ENCODE data around the gene OR8B4. TPM values are rescaled to one million over a fixed set of nuclear protein-coding genes. Genes with fewer than 3 reads are reported as not detected.
"Not testable (repeated sequence)": the region's sequence is repeated elsewhere in the genome, so short reads cannot be mapped to it uniquely, and the experiment has no call there.

Gene OR8B4
- total RNA-seq, 1 donor from 2014 or later: not detected

GRCh38 chr11:124421043-124421442 is 3.6 kb downstream of the OR8B4 start:
- intact Hi-C loops (cut with DNase I): no loop called here

GRCh38 chr11:124415356-124415923 is 9.2 kb downstream of the OR8B4 start:
- intact Hi-C loops (cut with DNase I): loop anchor here (2.0 kb wide), 1 partner anchor 171 kb away; no protein-coding TSS in a partner anchor
- DNase-seq (ENCODE audit: low spot score): no peak

More at GRCh38 chr11:124421043-124421442, 3.6 kb downstream of the OR8B4 start:
- DNase-seq (ENCODE audit: low spot score): no peak

GRCh38 chr11:124409906-124410305 is 14.8 kb downstream of the OR8B4 start:
- no peak for DNase-seq (ENCODE audit: low spot score)
- intact Hi-C loops (cut with DNase I): no loop called here

GRCh38 chr11:124405581-124405980 is 19.1 kb downstream of the OR8B4 start:
- no peak for DNase-seq (ENCODE audit: low spot score)
- intact Hi-C loops (cut with DNase I): no loop called here

- DNase-seq (ENCODE audit: low spot score); intact Hi-C loops (cut with DNase I): not testable (repeated sequence)
Measured at GRCh38 chr11:124403186-124403585, 21.5 kb downstream of the OR8B4 start.

- intact Hi-C loops (cut with DNase I): no loop called here
- no peak for DNase-seq (ENCODE audit: low spot score)
Measured at GRCh38 chr11:124402326-124402922, 22.2 kb downstream of the OR8B4 start.

- intact Hi-C loops (cut with DNase I): no loop called here
- DNase-seq (ENCODE audit: low spot score): no peak
Measured at GRCh38 chr11:124398924-124399323, 25.7 kb downstream of the OR8B4 start, which contains the start of gene OR8B3. TSS of gene OR8B3 (minus strand) at chr11:124399024. CDS start at chr11:124397351, 1,673 bp downstream.

- intact Hi-C loops (cut with DNase I); DNase-seq (ENCODE audit: low spot score): not testable (repeated sequence)
Measured at GRCh38 chr11:124396847-124397246, 27.8 kb downstream of the OR8B4 start.

- DNase-seq (ENCODE audit: low spot score): no peak
- intact Hi-C loops (cut with DNase I): no loop called here
Measured at GRCh38 chr11:124394408-124394807, 30.3 kb downstream of the OR8B4 start.

- intact Hi-C loops (cut with DNase I): no loop called here
- DNase-seq (ENCODE audit: low spot score): no peak
Measured at GRCh38 chr11:124384399-124384798, 40.3 kb downstream of the OR8B4 start, which contains the start of gene OR8B2. TSS of gene OR8B2 (minus strand) at chr11:124384499. CDS start at chr11:124383343, 1,156 bp downstream.

GRCh38 chr11:124382857-124383256 is 41.8 kb downstream of the OR8B4 start:
- DNase-seq (ENCODE audit: low spot score); intact Hi-C loops (cut with DNase I): not testable (repeated sequence)

GRCh38 chr11:124380585-124380984 is 44.1 kb downstream of the OR8B4 start:
- DNase-seq (ENCODE audit: low spot score): no peak
- intact Hi-C loops (cut with DNase I): no loop called here

- intact Hi-C loops (cut with DNase I): no loop called here
- no peak for DNase-seq (ENCODE audit: low spot score)
Measured at GRCh38 chr11:124376280-124376679, 48.4 kb downstream of the OR8B4 start.

Other genes with a start within 250 kb of the OR8B4 start
- not detected for gene OR10D3, start 241.5 kb downstream of the OR8B4 start, total RNA-seq
- not detected for gene OR8G1, start 183.8 kb downstream of the OR8B4 start, total RNA-seq
- gene OR8G5, start 168.5 kb downstream of the OR8B4 start, total RNA-seq: not detected
- gene OR8D1, start 110.9 kb downstream of the OR8B4 start, total RNA-seq: not detected
- not detected for gene OR8D2, start 104.7 kb downstream of the OR8B4 start, total RNA-seq
- not detected for gene OR8B2, start 40.4 kb downstream of the OR8B4 start, total RNA-seq
- gene OR8B3, start 25.8 kb downstream of the OR8B4 start, total RNA-seq: not detected
- not detected for gene OR8B8, start 20.8 kb upstream of the OR8B4 start, total RNA-seq
- not detected for gene OR8B12, start 118.8 kb upstream of the OR8B4 start, total RNA-seq
- not detected for gene OR8A1, start 145.1 kb upstream of the OR8B4 start, total RNA-seq
- gene PANX3, start 186.6 kb upstream of the OR8B4 start, total RNA-seq: not detected
- gene TBRG1, start 198.0 kb upstream of the OR8B4 start, total RNA-seq: 21.3 TPM
- 42.5 TPM for gene SIAE, start 248.9 kb upstream of the OR8B4 start, total RNA-seq
- gene SPA17, start 249.0 kb upstream of the OR8B4 start, total RNA-seq: 1.8 TPM

All from cardiac septum (tissue), 1 donor.